Right lobe of liver (tissue), 6 donors: ENCODE data around the gene NPAS2. TPM values are rescaled to one million over a fixed set of nuclear protein-coding genes. Genes with fewer than 3 reads are reported as not detected.

ENCODE experiments used
- ATAC-seq, 4 donors: fragments of 200-7000 bp; cut with Tn5 transposase; one replicate each; pipeline ENCODE4 v1.9.1; 2020; ENCODE audit warnings: mild to moderate bottlenecking in 4 of 4, moderate library complexity in 4 of 4
- DNase-seq, 3 donors: peaks; one replicate each; pipeline ENCODE4 v3.0.0-alpha.2; 2020
- H3K27ac ChIP-seq, 3 donors: fragments of 200-600 bp; one replicate each; pipeline ENCODE4 v1.8.0; 2022
- H3K27me3 ChIP-seq, 2 donors: fragments of 200-600 bp; one replicate each; pipeline ENCODE4 v1.8.0; 2022
- H3K36me3 ChIP-seq, 4 donors: fragments of 200-600 bp; sonication (generic) in 1 of 4; one replicate each; pipeline versions ENCODE4 v1.5.1 to v1.8.0; 2017 to 2022; ENCODE audit warnings: control low read depth in 1 of 4
- H3K4me1 ChIP-seq, 4 donors: fragments of 200-600 bp; sonication (generic) in 1 of 4; one replicate each; pipeline versions ENCODE4 v1.5.1 to v1.8.0; 2017 to 2022; ENCODE audit warnings: control low read depth in 1 of 4
- H3K4me3 ChIP-seq, 3 donors: fragments of 200-600 bp; one replicate each; pipeline ENCODE4 v1.8.0; 2022
- H3K9me3 ChIP-seq, 4 donors: fragments of 200-600 bp; sonication (generic) in 1 of 4; one replicate each; pipeline versions ENCODE4 v1.5.1 to v1.8.0; 2017 to 2022; ENCODE audit warnings: control low read depth in 1 of 4
- POLR2A ChIP-seq: fragments of 450-650 bp; IDR thresholded peaks from one replicate; pipeline ENCODE4 v1.6.1; 2017; ENCODE audit warnings: antibody characterized with exemption, mild to moderate bottlenecking
- WGBS: methylation state at CpG from one replicate; pipeline ENCODE4 v1.1.6; 2018; ENCODE audit warnings: low coverage, low lambda C conversion rate; ENCODE audit not compliant: insufficient coverage; ENCODE audit errors: missing lambda C conversion rate; 5-methylcytosine and 5-hydroxymethylcytosine counted together
- intact Hi-C, 2 donors: fragments of 100-400 bp; cut with DNase I; formaldehyde crosslinking; loops; one replicate each; pipeline versions ENCODE4 v1.11.2 to v1.14.1; 2022
- total RNA-seq, 6 experiments: library from RNA; depleted of rRNA in 2 of 6; stranded (reverse); fragments of >200 nt in 2 of 6; fragmentation: NEBNext Ultra II Directional in 3 of 6; extraction: Animal tissue kit (Norgen Biotek cat#: 25700) in 3 of 6; gene quantifications; one replicate each; pipeline versions ENCODE4 v1.1.0 to v1.2.4, GENCODE V29; 2016 to 2023
- TF ChIP-seq, protein P1 (sequence below), 4 donors: fragments of 200-600 bp in 3 of 4; fragments of 450-650 bp in 1 of 4; IDR thresholded peaks; one replicate each; pipeline versions ENCODE4 v1.5.1 to v1.8.0; 2016 to 2022; ENCODE audit warnings: antibody characterized with exemption in 4 of 4, mild to moderate bottlenecking in 2 of 4
- donor health status: DM: no; HTN: yes; CAD: no.
- donor health status: DM: no; HTN: no; CAD: no.
- donor health status: DM: no; HTN: no; CAD: no.
- donor health status: DM: no; HTN: yes; CAD: no.
- donor health status: DM: no; HTN: yes; CAD: no.

NPAS2 gene
- total RNA-seq, 6 experiments from 2014 or later: 8.8 to 33.3 (median 24.5) TPM

DNA sequence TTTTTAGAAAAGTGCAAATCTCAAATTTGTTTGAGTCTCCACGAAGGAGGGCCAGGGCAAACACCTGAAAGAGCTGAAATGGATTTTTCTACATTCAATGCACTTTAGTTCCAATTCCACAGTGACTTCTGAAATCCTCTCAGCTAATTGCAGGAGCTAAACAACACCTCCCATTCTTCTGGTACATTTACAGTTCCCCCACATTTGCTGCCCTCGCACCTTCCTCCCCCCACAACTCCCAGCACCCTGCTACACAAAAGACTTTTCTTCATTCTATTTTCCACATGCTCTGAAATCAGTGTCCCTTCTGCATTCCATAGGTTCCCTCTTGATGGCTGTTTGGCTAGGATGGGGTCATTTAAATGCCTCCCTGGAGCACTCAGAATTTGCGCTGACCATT, 5.9 kb upstream of the NPAS2 start:
- peaks cover 0 to 17% (median 8%) of the 10 kb centered on the region in 4 donors for H3K4me1 ChIP-seq
- TF ChIP-seq, protein P1, sequence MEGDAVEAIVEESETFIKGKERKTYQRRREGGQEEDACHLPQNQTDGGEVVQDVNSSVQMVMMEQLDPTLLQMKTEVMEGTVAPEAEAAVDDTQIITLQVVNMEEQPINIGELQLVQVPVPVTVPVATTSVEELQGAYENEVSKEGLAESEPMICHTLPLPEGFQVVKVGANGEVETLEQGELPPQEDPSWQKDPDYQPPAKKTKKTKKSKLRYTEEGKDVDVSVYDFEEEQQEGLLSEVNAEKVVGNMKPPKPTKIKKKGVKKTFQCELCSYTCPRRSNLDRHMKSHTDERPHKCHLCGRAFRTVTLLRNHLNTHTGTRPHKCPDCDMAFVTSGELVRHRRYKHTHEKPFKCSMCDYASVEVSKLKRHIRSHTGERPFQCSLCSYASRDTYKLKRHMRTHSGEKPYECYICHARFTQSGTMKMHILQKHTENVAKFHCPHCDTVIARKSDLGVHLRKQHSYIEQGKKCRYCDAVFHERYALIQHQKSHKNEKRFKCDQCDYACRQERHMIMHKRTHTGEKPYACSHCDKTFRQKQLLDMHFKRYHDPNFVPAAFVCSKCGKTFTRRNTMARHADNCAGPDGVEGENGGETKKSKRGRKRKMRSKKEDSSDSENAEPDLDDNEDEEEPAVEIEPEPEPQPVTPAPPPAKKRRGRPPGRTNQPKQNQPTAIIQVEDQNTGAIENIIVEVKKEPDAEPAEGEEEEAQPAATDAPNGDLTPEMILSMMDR (IDR thresholded peaks at IDR 0.05): no peak
- no peak for TF ChIP-seq POLR2A
- intact Hi-C loops: no loop called here
- no peak overlapping the region for H3K4me3 ChIP-seq
- no peaks in the 10 kb centered on the region for H3K9me3 ChIP-seq
- no peaks in the 10 kb centered on the region for H3K36me3 ChIP-seq
- no peaks in the 10 kb centered on the region for H3K27me3 ChIP-seq
- ATAC-seq: no peak
- no peak for DNase-seq
- peak overlapping the region in 1 of 3 donors; percentile 55 for H3K27ac ChIP-seq
- WGBS: 88% methylated on average over 3 of the region's 3 CpGs

DNA sequence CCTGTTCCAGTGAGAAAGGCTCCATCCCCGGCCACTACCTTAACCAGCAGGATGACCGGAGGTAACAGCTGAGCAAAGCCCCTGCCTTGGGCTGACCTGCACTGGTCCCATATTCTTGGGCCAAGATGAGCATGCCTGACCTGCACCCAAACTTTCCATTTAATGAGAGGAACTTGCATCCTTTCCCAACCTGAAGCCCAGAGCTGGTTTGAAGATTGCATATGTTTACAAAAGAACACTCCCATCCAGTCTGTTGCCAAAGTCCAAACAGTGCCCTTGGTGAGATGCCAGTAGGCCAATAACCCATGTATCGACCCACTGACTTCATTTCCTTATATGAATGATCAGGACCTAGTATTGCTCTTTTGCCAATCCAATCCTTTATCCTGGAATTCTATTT, 5.5 kb upstream of the NPAS2 start:
- H3K36me3 ChIP-seq: no peaks in the 10 kb centered on the region
- intact Hi-C loops: no loop called here
- peak overlapping the region in 1 of 3 donors; percentile 55 for H3K27ac ChIP-seq
- H3K4me3 ChIP-seq: no peak overlapping the region
- peak; percentile 49 to 86 (median 60) for DNase-seq
- no peaks in the 10 kb centered on the region for H3K27me3 ChIP-seq
- TF ChIP-seq POLR2A: no peak
- WGBS: 30% methylated on average over 3 of the region's 3 CpGs
- H3K4me1 ChIP-seq: peaks cover 0 to 17% (median 8%) of the 10 kb centered on the region in 4 donors
- peak; percentile 50 to 73 (median 63) for ATAC-seq
- H3K9me3 ChIP-seq: no peaks in the 10 kb centered on the region

DNA sequence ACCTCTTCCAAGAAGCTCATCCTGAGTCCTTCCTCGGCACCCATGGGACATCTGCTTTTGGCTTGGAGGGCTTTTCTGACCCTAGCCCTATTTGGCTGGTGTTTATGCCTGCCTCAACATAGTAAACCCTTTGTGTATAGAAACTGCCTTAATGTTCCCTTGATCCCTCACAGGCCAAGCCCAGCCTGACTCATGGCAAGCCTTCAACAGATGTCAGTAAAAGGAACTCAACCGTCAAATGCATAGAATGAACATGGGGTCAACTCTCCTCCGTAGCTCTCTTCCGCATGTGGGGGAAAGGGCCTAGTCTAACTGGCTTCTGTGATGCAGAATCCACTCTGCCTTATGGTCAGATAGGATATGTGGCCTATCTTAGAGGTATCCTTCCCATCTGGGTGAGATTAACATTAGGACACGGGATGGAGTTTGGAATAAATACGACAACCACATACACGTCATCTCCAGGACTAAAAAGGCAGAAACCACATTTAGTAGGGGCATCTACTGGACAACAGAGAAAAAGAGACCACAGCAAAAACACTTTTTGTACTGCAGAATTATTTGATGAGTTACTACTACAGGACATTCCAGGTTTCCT, 2.5 kb upstream of the NPAS2 start:
- ATAC-seq (no peak), DNase-seq (no peak)
- H3K36me3 ChIP-seq: no peaks in the 10 kb centered on the region
- peaks cover 0 to 30% (median 14%) of the 10 kb centered on the region in 4 donors for H3K4me1 ChIP-seq
- H3K9me3 ChIP-seq: no peaks in the 10 kb centered on the region
- no peak for TF ChIP-seq POLR2A
- TF ChIP-seq, protein P1 (IDR thresholded peaks at IDR 0.05): no peak
- WGBS: 90% methylated on average over 7 of the region's 7 CpGs
- H3K27me3 ChIP-seq: no peaks in the 10 kb centered on the region
- intact Hi-C loops: no loop called here
- H3K27ac ChIP-seq: no peak overlapping the region
- H3K4me3 ChIP-seq: no peak overlapping the region

DNA sequence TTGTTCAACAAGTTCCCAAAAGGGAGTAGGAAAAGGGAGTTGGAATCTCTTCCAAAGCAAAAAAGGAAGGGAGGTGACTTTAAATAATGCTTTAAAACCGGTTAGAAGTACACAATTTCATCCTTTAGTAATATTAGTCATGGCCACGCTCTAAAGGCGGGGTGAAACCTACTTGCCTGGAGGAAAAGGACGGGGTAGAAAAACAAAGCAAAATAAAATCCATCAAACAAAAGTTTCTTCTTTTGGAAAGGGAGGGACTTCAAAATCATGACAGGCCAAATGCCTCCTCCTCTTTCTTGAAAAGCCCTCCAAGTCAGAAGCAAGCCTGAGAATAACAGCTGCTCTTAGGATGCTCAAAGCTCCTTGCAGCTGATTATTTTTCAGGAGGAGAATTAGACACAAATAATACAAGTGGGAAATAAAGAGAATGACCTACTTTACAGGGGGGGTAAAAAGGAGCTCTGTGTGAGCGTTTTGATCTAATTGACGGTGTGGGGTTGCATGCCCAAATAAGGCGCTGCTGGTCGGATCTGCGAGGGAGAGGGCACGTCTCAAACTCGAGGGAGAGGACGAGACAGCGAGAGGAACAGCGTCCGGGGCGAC, 1.8 kb upstream of the NPAS2 start:
- 25% methylated on average over 14 of the region's 16 CpGs for WGBS

More for the DNA sequence above, 1.8 kb upstream of the NPAS2 start:
- DNase-seq (no peak), ATAC-seq (peak; percentile 3 to 13 (median 11))
- Histone ChIP-seq H3K4me3 (peak overlapping the region; percentile 66 to 76 (median 73)), H3K27ac (peak overlapping the region; percentile 44 to 95 (median 87)), H3K9me3 (no peaks in the 10 kb centered on the region), H3K27me3 (no peaks in the 10 kb centered on the region), H3K36me3 (no peaks in the 10 kb centered on the region), H3K4me1 (peaks cover 0 to 34% (median 15%) of the 10 kb centered on the region in 4 donors)
- TF ChIP-seq, protein P1 (IDR thresholded peaks at IDR 0.05): no peak
- no peak for TF ChIP-seq POLR2A
- intact Hi-C loops: no loop called here
